GM06990 (cell line): ENCODE results near the gene IGFL1.
"Not testable (repeated sequence)": the region's sequence is repeated elsewhere in the genome, so short reads cannot be mapped to it uniquely, and the experiment has no call there.

Source experiments
- DNase-seq: peaks from one replicate; pipeline ENCODE4 v3.0.0-alpha.2; 2011; ENCODE audit not compliant: insufficient read length; ENCODE audit errors: extremely low read depth
- H3K27me3 ChIP-seq: replicated peaks from 2 replicates; pipeline ENCODE4 v1.6.0; 2011; ENCODE audit warnings: low read length; ENCODE audit not compliant: control insufficient read depth, insufficient read depth
- H3K36me3 ChIP-seq: 2 replicates; pipeline ENCODE4 v1.5.1; 2011; ENCODE audit warnings: low read length; ENCODE audit not compliant: control insufficient read depth, insufficient read depth
- H3K4me3 ChIP-seq: replicated peaks from 2 replicates; pipeline ENCODE4 v1.5.1; 2011; ENCODE audit warnings: low read depth, mild to moderate bottlenecking, control low read depth, low read length
- TF ChIP-seq, protein P1 (sequence below): IDR thresholded peaks from 2 replicates; pipeline ENCODE4 v1.5.1; 2011; ENCODE audit warnings: low read length, control low read depth, mild to moderate bottlenecking, inconsistent platforms; ENCODE audit not compliant: insufficient read depth, poor library complexity, severe bottlenecking

The IGFL1 gene

DNA sequence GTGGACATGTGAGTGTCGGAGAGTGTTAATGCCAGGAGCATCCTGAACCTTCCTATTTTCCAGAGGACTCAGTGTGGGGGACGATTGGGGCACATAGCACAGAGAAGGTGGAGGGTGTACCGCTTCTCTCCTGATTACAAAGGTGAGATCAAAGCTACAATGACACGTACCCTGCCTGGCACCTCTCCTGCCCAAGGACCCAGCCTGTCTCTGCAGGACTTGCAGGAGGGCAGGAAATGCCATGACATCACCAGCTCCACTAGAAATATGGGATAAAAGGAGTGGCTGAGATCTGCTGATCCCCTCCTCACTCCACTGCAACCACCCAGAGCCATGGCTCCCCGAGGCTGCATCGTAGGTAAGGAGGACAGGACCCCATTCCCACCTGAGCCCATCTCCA is at the start of gene IGFL1:
Gene IGFL1, plus strand, starts transcription at position 301 of the 400 bp plus-strand sequence. Its CDS starts 33 bp downstream, at position 334.
- Histone ChIP-seq H3K4me3 (no peak within 1 kb of the TSS), H3K27me3 (peaks cover 1% of the 10 kb centered on the region), H3K36me3 (no peaks in the 10 kb centered on the region)
- no peak for DNase-seq
- TF ChIP-seq, protein P1, sequence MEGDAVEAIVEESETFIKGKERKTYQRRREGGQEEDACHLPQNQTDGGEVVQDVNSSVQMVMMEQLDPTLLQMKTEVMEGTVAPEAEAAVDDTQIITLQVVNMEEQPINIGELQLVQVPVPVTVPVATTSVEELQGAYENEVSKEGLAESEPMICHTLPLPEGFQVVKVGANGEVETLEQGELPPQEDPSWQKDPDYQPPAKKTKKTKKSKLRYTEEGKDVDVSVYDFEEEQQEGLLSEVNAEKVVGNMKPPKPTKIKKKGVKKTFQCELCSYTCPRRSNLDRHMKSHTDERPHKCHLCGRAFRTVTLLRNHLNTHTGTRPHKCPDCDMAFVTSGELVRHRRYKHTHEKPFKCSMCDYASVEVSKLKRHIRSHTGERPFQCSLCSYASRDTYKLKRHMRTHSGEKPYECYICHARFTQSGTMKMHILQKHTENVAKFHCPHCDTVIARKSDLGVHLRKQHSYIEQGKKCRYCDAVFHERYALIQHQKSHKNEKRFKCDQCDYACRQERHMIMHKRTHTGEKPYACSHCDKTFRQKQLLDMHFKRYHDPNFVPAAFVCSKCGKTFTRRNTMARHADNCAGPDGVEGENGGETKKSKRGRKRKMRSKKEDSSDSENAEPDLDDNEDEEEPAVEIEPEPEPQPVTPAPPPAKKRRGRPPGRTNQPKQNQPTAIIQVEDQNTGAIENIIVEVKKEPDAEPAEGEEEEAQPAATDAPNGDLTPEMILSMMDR, result no peak

DNA sequence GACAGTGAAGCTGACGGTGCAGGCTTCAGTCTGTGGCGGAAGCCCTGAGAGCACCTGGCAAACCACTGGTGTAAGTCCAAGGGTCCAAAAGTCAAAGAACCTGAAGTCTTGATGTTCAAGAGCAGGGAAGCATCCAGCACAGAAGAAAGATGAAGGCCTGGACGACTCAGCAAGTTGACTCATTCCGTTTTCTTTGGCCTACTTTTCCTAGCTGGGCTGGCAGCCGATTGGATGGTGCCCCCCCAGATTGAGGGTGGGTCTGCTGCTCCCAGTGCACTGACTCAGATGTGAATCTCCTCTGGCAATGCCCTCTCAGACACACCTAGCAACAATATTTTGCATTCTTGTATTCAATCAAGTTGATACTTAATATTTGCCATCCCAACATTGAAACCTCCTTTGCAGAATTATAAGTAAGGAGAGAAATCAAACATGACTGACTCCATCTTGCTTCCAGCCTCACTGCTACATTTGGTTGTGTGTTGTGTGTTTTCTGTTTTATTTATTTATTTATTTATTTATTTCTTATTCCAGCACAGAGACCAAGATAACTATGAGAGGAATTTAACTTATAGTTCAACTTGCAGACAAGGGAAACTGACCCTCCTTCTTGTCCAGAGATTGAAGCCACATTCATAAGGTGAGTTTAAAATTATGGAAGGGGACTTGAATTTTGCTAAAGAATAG is 48.7 kb upstream of the IGFL1 start:
- no peak for DNase-seq
- Histone ChIP-seq H3K27me3 (no peaks in the 10 kb centered on the region), H3K36me3 (no peaks in the 10 kb centered on the region), H3K4me3 (no peak overlapping the region)
- TF ChIP-seq, protein P1, result no peak

DNA sequence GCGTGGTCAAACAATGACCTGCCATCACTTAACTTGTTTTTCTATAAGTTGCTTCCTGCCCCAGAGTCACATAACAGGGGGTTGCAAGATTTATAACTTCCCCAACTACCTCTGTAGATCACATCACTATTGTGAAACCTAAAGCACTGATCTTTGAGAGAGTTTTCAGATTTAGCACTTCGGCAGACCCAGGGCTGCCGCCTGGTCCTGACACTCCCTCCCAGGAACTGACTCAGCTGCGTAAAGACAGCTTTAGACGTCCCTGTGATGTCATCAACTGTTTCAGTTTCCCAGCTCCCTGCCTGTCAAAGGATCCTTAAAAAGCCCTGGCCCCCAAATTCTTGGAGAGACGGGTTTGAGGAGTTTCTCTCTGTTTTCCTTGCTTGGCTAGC is 48.2 kb upstream of the IGFL1 start:
- TF ChIP-seq, protein P1, result no peak
- Histone ChIP-seq H3K36me3 (no peaks in the 10 kb centered on the region), H3K27me3 (no peaks in the 10 kb centered on the region), H3K4me3 (no peak overlapping the region)
- no peak for DNase-seq

DNA sequence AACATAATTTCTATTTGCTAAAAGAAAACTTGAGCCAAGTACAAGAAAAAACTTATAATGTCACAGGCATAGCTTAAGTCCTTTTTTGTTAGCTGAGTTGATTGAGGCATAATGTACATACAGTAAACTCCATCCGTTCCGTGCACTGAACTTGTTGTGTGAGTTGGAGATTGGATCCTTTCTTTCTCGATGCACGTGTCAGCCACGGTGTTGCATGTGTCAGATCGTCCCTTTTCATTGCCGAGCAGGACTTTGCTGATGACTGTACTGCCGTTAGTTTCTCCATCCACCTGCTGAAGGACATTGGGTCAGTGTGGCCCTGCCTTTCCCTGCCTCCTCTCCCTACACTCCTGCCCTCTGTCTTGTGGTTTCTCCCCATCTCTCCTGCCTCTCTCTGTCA is 47.1 kb upstream of the IGFL1 start:
- Histone ChIP-seq H3K4me3 (no peak overlapping the region), H3K36me3 (no peaks in the 10 kb centered on the region), H3K27me3 (no peaks in the 10 kb centered on the region)
- TF ChIP-seq, protein P1, result no peak
- no peak for DNase-seq

DNA sequence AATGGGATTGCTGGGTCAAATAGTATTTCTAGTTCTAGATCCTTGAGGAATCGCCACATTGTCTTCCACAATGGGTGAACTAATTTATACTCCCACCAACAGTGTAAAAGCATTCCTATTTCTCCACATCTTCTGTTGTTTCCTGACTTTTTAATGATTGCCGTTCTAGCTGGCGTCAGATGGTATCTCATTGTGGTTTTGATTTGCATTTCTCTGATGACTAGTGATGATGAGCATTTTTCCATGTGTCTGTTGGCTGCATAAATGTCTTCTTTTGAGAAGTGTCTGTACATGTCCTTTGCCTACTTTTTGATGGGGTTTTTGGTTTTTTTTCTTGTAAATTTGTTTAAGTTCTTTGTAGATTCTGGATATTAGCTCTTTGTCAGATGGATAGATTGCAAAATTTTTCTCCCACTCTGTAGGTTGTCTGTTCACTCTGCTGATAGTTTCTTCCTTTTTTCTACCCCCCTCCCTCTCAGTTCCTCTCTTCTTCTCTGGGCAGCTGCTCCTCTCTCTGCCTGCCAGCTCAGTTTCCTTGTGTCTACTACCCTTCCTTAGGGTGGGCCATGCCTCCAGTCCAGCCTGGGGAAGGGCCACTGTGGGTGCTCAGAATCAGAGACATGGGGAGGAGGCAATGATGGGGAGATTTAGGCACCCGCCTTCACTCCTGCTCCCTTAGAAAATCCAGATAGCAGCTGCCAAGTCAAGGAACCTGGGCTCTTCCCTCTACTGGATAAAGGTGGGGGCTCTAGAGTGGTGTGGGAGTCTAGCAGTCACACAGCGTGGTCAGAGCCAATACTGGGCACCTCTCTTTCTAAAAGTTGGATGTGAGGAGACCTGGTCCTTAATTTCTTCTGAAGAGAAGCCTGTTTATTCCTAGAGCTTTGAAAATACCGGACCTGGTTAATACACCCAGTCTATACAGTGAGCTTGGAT is 44.5 kb upstream of the IGFL1 start:
- H3K36me3 ChIP-seq, DNase-seq, H3K27me3 ChIP-seq, H3K4me3 ChIP-seq: not testable (repeated sequence)

DNA sequence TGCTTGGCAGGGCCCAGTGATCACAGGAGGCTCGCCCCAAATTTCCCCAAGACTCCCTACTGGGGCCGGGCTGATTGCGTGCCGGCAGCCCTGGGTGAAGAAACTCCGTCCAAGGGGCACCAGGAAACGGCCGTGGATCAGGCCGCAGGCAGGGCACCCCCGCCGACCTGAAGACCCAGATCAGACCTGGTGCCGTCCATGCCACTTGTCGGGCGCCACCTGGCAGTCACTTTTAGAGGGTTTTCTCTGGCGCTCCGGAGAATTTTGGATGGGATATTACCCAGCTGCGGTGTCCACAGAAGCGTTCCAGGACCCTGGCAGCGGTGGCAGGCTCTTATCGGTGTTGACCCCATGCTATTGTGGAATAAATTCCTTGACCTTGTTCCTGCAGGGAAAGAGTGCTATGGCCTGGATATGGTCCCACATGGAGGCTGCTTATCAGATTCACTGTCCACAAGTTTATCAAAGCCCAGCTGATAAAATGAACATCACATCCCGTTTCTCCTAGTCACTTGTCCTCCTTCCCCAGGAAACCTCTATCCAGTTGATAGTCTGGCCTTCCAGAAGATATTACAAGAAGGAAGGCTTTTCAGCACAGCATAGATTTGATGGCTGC is 43.3 kb upstream of the IGFL1 start:
- TF ChIP-seq, protein P1, result no peak
- no peak overlapping the region for H3K4me3 ChIP-seq

More for the DNA sequence above, 43.3 kb upstream of the IGFL1 start:
- Histone ChIP-seq H3K27me3 (peaks cover 1% of the 10 kb centered on the region; the same call in 1 of the 2 replicates), H3K36me3 (no peaks in the 10 kb centered on the region)
- no peak for DNase-seq
